COLO668 (cell line): ENCODE data around the gene ARID5B.

ENCODE experiments used
- DNase-seq: peaks from one replicate; lab custom pipeline; 2025; ENCODE audit not compliant: unreplicated experiment; lab: John Stamatoyannopoulos, UW

ARID5B gene

GRCh38 chr10:61904733-61905725 lies 3.5 kb downstream of the ARID5B start:
- DNase-seq: peak; percentile 9

- no peak for DNase-seq
These were observed 4.5 kb downstream of the ARID5B start for GRCh38 chr10:61905837-61906561.

- DNase-seq: no peak
These were observed 5.0 kb downstream of the ARID5B start for GRCh38 chr10:61906562-61906901.

DNA sequence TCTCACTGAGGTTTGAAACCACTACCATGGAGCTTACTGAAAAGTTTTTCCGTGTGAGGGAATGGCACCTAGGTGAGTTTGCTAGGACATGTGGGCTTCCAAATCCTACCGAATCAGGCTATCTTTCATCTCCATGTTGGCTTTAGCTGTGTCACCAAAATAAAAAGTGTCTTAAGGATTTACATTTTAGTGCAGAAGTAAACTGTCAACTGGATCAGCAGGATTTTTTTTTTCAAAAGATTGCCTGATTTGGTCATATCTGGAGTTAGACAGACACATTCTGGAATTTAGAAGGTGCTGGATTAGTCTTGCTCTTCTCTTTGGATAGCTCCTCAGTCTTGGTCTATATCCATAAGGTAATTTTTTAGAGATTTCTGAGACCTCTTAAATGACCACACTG lies 5.5 kb downstream of the ARID5B start:
- DNase-seq: no peak

DNA sequence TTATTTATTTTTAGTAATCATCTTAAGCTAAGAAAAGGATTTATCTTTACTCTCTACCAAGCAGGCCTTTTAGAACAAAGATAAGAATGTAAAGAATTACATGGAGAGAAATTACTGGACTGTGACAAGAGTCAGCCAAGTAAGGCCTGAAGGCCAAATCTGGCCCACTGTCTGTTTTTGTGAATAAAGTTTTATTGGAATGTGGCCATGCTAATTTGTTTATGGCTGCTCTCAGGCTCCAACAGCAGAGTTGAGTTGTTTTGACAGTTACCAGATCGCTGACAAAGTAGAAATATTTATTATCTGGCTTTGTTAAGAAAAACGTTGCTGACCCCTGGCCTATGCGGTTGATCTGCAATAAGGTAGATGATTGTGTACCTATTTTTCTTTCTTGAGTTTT lies 6.1 kb downstream of the ARID5B start:
- no peak for DNase-seq

DNA sequence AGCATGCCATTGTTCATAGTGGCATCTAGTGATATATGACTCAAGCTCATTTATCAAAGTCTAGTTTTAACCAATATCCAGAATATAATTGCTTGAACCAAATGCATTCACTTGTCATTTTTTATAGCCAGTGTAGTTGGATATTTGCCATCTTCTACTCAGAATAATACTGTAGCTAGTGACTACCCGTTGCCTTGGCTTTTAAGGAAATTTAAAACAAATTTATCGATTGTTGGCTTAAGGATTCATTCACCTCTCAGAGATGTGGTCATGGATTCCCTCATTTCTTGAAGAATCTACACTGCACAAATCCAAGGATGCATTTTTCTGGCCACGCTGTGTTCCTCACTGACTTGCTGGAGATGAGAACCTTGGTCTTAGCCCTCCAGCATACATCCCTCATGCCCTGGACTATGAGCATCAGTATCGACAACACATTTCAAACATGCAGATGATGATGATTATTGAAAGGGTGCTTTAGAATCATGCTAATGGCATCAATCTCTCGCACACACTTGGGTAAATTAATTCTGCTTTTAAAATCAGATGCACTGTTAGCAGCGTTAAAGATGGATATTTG lies 8.8 kb downstream of the ARID5B start:
- no peak for DNase-seq

DNA sequence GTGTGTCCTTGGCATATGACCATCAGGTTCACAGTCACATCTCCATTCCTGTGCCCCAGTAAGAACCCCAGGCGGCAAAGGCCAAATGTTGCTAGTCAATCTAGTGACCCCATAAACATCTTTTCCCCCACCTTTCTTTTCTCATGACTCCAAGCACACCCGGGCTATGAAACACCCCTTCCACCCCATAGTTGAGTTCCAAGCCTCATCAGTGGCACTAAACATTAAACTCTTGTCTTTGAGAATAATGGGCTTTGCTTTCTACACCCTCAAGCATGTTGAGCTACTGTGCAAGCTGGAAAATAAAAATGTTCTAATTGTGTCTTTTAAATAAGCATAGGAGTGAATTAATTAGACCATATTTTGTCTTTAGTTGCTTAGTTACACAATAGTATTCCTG lies 9.4 kb downstream of the ARID5B start:
- no peak for DNase-seq

- DNase-seq: no peak
These were observed 9.9 kb downstream of the ARID5B start for GRCh38 chr10:61911425-61911824.

GRCh38 chr10:61912981-61913380 lies 11.5 kb downstream of the ARID5B start:
- DNase-seq: no peak

DNA sequence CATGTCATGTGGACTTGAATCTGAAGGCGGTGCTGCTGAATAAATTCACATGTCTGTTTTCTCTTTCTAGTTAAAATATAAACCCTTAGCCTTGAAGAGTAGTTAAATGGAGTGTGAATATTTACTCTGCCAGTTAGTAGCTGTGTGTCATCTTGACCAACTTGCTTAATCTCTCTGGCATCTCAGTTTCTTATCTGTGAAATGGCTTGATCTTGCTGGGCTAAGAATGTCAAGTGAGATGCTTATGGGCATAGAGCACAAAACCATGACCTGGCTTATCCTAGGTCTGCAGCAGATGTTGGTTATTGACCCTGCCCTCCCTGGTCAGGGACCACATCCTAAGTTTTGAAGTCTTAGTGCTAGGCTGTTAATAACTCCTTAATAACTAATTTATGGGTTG lies 16.6 kb downstream of the ARID5B start:
- no peak for DNase-seq

DNA sequence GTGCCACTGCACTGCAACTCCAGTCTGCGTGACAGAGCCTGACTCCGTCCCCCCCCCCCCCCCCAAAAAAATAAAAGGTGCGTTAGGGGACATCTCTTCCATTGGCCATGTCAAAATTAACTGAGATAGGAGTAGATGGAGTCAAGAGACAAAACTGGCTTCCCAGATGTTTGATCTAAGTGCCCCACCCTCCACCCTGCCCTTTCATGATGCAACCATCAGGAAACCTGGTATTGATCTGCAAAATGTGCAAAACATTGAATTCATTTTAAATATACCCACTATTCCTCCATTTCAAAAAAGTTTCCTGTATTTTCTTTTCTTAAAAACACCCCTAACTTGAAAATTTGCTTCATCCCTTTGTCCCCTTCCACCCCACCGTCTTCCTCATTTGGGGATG lies 17.5 kb downstream of the ARID5B start:
- no peak for DNase-seq

DNA sequence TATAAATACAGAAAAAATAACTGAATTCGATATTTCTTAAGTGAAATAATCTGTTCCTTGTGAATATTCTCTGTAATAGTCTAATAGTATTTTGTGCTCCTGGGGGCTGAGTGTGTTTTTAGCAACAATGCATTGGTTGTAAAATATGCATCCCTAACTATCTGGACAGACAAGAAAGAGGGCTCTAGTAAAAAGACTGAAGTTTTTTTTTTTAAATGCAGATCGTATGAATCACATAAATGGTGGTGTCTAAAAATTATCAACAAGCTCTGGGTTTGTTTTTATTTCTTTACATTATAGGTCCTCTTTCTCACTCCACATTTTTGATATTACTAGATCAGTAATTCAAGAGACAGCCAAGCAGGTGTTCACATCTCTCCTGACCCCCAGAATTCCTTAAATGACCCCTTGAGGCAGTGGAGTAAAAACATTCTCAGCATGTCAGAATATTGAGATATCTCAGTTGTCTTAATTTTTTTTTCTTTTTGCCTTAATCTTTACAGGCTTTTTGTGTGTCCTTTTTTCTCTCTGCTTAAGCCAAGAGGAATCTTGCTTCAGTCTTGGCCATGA lies 18.2 kb downstream of the ARID5B start:
- no peak for DNase-seq

- DNase-seq: no peak
These were observed 19.6 kb downstream of the ARID5B start for GRCh38 chr10:61921143-61921542.

DNA sequence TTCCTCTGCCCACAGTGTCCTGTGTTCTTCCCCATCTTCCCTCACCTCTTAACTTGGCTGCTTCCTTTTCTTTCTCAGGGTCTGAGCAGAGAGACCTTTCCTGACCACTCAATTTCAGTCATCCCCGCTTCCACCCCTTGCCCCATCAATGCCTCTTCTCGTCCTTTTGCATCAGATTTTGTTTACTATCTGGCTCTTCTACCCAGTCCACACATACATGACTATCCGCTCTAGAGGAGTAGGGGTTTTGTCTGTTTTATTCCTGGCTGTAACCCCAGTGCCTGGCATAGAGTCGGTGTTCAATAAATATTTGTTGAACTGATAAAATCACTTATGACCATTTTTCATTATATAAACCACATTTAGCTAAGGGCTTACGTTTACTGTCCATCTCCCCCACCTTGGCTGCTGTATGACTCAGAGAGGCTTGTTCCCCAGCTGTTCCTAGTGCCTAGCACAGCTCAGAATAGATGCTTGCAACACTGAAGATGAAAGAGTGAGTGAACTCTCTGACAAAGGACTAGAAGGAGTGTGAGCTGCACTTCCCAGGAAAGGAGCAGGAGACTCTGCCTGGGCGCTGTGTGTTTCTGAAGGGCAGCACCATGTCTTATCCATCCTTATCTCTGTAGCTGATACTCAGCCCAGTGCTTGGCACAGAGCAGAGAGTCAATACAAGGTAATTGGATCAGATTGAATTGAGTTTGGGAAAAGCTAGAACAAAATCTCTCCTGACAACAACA lies 21.9 kb downstream of the ARID5B start:
- no peak for DNase-seq

- no peak for DNase-seq
These were observed 22.4 kb downstream of the ARID5B start for GRCh38 chr10:61923950-61924274.

- no peak for DNase-seq
These were observed 28.1 kb downstream of the ARID5B start for GRCh38 chr10:61929555-61929954.

GRCh38 chr10:61931620-61932332 lies 30.3 kb downstream of the ARID5B start:
- no peak for DNase-seq

- no peak for DNase-seq
These were observed 32.5 kb downstream of the ARID5B start for GRCh38 chr10:61933859-61934555.

GRCh38 chr10:61935077-61935476 lies 33.6 kb downstream of the ARID5B start:
- no peak for DNase-seq

DNA sequence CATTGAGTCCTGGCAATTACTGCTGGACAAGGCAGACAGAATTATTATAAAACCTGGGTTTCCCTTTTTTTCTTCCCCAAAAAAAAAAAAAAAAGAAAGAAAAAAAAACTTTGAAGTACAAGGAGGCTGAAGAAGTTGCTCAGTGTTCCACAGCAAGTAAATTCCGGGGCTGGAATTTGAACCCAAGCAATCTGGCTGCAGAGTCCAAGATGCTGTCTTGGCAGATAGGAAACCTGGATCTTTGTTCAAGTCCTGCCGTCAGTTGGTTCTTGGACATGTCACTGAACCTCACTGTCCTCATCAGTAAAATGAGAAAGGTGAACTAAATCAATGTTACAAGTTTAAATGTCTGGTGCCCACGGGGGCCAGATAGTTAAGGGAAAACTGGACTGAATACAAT lies 35.3 kb downstream of the ARID5B start:
- DNase-seq: no peak
